HG03457 (cell line): ENCODE measurements around the gene KLK2.

Experiments used
- ATAC-seq: cut with Tn5 transposase; IDR thresholded peaks from one replicate; pipeline ENCODE4 v1.9.1; 2021; ENCODE audit warnings: moderate number of reproducible peaks; ENCODE audit not compliant: unreplicated experiment

KLK2 gene

DNA sequence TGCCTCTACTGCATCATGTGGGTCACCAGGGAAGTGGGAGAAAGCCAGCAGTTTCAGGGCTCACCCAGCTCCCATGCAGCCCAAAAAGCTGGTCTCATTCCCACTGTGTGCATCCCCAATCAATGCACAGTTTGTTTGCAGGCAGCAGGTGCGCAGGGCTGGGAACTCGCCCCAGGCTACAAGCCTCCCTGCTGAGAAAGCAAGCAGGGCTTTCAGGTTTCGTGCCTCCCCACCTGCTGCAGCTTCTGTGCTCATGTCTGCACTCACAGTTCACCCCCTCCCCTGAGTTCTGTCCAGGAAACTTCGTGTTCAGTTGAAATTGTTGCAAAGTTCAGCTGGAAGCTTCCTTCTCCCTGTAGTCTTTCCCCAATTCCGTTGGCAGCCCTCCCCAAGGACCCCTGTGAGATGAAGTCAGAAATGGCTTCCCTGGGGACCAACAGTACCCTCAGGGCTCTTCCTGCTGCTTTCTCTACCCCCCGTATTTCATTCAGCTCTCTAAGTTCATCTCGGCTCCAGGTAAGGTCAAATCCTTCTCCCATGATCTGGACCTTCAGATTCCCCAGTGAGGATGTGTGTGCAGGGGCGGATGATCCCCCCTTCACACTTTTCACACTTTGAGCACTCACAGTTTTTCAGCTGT, 28.8 kb upstream of the KLK2 start:
- no peak for ATAC-seq

DNA sequence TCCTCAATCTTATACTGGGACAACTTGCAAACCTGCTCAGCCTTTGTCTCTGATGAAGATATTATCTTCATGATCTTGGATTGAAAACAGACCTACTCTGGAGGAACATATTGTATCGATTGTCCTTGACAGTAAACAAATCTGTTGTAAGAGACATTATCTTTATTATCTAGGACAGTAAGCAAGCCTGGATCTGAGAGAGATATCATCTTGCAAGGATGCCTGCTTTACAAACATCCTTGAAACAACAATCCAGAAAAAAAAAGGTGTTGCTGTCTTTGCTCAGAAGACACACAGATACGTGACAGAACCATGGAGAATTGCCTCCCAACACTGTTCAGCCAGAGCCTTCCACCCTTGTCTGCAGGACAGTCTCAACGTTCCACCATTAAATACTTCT, 22.5 kb upstream of the KLK2 start:
- ATAC-seq = no peak

DNA sequence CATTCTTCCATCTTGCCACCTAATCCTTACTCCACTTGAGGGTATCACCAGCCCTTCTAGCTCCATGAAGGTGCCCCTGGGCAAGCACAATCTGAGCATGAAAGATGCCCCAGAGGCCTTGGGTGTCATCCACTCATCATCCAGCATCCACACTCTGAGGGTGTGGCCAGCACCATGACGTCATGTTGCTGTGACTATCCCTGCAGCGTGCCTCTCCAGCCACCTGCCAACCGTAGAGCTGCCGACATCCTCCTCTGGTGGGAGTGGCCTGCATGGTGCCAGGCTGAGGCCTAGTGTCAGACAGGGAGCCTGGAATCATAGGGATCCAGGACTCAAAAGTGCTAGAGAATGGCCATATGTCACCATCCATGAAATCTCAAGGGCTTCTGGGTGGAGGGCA, 21.6 kb upstream of the KLK2 start:
- ATAC-seq = no peak

DNA sequence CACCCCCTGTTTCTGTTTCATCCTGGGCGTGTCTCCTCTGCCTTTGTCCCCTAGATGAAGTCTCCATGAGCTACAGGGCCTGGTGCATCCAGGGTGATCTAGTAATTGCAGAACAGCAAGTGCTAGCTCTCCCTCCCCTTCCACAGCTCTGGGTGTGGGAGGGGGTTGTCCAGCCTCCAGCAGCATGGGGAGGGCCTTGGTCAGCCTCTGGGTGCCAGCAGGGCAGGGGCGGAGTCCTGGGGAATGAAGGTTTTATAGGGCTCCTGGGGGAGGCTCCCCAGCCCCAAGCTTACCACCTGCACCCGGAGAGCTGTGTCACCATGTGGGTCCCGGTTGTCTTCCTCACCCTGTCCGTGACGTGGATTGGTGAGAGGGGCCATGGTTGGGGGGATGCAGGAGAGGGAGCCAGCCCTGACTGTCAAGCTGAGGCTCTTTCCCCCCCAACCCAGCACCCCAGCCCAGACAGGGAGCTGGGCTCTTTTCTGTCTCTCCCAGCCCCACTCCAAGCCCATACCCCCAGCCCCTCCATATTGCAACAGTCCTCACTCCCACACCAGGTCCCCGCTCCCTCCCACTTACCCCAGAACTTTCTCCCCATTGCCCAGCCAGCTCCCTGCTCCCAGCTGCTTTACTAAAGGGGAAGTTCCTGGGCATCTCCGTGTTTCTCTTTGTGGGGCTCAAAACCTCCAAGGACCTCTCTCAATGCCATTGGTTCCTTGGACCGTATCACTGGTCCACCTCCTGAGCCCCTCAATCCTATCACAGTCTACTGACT, 18.4 kb upstream of the KLK2 start, which contains the start of gene KLK3:
Gene KLK3, plus strand, starts transcription at position 280 of the 775 bp plus-strand sequence. Its CDS starts 41 bp downstream, at position 321.
- ATAC-seq = no peak

DNA sequence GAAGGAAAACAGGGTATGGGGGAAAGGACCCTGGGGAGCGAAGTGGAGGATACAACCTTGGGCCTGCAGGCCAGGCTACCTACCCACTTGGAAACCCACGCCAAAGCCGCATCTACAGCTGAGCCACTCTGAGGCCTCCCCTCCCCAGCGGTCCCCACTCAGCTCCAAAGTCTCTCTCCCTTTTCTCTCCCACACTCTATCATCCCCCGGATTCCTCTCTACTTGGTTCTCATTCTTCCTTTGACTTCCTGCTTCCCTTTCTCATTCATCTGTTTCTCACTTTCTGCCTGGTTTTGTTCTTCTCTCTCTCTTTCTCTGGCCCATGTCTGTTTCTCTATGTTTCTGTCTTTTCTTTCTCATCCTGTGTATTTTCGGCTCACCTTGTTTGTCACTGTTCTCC, 15.9 kb upstream of the KLK2 start:
- ATAC-seq = no peak

DNA sequence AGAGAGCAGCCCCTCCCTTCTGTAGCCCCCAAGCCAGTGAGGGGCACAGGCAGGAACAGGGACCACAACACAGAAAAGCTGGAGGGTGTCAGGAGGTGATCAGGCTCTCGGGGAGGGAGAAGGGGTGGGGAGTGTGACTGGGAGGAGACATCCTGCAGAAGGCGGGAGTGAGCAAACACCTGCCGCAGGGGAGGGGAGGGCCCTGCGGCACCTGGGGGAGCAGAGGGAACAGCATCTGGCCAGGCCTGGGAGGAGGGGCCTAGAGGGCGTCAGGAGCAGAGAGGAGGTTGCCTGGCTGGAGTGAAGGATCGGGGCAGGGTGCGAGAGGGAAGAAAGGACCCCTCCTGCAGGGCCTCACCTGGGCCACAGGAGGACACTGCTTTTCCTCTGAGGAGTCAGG, 14.4 kb upstream of the KLK2 start:
- ATAC-seq = no peak

DNA sequence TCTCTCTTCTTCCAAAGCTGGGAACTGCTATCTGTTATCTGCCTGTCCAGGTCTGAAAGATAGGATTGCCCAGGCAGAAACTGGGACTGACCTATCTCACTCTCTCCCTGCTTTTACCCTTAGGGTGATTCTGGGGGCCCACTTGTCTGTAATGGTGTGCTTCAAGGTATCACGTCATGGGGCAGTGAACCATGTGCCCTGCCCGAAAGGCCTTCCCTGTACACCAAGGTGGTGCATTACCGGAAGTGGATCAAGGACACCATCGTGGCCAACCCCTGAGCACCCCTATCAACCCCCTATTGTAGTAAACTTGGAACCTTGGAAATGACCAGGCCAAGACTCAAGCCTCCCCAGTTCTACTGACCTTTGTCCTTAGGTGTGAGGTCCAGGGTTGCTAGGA, 13.4 kb upstream of the KLK2 start:
- ATAC-seq = no peak

DNA sequence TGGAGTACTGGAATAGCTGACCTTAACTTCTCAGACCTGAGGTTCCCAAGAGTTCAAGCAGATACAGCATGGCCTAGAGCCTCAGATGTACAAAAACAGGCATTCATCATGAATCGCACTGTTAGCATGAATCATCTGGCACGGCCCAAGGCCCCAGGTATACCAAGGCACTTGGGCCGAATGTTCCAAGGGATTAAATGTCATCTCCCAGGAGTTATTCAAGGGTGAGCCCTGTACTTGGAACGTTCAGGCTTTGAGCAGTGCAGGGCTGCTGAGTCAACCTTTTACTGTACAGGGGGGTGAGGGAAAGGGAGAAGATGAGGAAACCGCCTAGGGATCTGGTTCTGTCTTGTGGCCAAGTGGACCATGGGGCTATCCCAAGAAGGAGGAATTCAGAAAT, 12.2 kb upstream of the KLK2 start:
- ATAC-seq = no peak

DNA sequence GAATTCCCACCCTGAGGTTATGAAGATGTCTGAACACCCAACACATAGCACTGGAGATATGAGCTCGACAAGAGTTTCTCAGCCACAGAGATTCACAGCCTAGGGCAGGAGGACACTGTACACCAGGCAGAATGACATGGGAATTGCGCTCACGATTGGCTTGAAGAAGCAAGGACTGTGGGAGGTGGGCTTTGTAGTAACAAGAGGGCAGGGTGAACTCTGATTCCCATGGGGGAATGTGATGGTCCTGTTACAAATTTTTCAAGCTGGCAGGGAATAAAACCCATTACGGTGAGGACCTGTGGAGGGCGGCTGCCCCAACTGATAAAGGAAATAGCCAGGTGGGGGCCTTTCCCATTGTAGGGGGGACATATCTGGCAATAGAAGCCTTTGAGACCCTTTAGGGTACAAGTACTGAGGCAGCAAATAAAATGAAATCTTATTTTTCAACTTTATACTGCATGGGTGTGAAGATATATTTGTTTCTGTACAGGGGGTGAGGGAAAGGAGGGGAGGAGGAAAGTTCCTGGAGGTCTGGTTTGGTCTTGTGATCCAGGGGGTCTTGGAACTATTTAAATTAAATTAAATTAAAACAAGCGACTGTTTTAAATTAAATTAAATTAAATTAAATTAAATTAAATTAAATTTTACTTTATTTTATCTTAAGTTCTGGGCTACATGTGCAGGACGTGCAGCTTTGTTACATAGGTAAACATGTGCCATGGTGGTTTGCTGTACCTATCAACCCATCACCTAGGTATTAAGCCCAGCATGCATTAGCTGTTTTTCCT, 11.5 kb upstream of the KLK2 start:
- no peak for ATAC-seq

DNA sequence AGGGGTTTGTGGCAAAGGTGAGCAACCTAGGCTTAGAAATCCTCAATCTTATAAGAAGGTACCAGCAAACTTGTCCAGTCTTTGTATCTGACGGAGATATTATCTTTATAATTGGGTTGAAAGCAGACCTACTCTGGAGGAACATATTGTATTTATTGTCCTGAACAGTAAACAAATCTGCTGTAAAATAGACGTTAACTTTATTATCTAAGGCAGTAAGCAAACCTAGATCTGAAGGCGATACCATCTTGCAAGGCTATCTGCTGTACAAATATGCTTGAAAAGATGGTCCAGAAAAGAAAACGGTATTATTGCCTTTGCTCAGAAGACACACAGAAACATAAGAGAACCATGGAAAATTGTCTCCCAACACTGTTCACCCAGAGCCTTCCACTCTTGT, 3.8 kb upstream of the KLK2 start:
- no peak for ATAC-seq

DNA sequence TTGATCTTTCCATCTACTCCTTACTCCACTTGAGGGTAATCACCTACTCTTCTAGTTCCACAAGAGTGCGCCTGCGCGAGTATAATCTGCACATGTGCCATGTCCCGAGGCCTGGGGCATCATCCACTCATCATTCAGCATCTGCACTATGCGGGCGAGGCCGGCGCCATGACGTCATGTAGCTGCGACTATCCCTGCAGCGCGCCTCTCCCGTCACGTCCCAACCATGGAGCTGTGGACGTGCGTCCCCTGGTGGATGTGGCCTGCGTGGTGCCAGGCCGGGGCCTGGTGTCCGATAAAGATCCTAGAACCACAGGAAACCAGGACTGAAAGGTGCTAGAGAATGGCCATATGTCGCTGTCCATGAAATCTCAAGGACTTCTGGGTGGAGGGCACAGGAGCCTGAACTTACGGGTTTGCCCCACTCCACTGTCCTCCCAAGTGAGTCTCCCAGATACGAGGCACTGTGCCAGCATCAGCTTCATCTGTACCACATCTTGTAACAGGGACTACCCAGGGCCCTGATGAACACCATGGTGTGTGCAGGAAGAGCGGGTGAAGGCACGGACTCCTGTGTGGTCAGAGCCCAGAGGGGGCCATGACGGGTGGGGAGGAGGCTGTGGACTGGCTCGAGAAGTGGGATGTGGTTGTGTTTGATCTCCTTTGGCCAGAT, 2.7 kb upstream of the KLK2 start:
- no peak for ATAC-seq

DNA sequence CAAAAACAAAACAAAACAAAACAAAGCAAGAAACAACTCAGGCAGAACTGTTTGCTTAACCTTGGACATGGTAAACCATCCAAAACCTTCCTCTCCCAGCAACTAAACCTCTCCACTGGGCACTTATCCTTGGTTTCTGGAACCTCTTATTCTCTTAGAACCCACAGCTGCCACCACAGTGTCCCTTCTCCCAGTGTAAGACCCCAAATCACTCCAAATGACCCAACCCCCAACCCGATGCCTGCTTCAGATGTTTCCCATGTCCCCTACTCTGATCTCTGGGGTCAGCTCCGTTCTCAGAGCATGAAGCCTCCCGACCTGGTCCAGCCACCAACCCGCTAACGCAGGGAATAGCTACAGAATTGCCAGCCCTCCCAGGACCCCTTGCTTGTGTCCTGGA, 972 bp downstream of the KLK2 start:
- ATAC-seq = no peak

DNA sequence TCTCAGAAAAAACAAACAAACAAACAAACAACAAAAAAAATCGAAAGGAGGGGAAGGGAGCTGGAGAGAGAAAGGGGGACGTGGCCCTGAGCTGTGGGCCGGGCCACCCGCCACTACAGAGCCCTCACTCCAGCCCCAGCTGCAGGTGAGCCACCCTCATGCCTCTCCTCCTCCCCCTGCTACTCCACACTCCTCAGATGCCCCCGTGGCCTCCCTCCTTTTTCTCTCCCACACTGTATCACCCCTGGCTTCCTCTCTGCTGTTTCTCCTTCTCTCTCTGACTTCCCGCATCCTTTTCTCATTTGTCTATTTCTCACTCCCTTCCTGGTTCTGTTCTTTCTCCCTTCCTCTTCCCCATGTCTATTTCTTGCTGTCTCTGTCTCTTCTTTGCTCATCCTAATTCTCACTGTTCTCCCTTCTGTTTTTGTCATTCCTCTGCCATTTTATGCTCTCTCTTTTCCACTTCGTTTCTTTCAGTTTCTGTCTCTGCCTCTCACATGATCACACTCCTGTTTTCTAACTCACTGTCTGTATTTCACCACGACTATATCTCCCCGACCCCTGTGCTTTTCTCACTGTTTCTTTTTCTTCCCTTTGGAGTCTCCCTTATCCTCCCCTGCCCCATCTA, 2.7 kb downstream of the KLK2 start:
- no peak for ATAC-seq

DNA sequence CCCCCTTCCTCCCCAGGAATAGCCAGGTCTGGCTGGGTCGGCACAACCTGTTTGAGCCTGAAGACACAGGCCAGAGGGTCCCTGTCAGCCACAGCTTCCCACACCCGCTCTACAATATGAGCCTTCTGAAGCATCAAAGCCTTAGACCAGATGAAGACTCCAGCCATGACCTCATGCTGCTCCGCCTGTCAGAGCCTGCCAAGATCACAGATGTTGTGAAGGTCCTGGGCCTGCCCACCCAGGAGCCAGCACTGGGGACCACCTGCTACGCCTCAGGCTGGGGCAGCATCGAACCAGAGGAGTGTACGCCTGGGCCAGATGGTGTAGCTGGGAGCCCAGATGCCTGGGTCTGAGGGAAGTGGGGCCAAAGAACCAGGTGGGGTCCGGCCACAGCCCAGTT, 3.2 kb downstream of the KLK2 start:
- no peak for ATAC-seq

DNA sequence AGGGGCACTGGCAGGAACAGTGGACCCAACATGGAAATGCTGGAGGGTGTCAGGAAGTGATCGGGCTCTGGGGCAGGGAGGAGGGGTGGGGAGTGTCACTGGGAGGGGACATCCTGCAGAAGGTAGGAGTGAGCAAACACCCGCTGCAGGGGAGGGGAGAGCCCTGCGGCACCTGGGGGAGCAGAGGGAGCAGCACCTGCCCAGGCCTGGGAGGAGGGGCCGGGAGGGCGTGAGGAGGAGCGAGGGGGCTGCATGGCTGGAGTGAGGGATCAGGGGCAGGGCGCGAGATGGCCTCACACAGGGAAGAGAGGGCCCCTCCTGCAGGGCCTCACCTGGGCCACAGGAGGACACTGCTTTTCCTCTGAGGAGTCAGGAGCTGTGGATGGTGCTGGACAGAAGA, 4.1 kb downstream of the KLK2 start:
- no peak for ATAC-seq

DNA sequence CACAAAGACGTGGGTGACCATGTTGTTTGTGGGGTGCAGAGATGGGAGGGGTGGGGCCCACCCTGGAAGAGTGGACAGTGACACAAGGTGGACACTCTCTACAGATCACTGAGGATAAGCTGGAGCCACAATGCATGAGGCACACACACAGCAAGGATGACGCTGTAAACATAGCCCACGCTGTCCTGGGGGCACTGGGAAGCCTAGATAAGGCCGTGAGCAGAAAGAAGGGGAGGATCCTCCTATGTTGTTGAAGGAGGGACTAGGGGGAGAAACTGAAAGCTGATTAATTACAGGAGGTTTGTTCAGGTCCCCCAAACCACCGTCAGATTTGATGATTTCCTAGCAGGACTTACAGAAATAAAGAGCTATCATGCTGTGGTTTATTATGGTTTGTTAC, 5.6 kb downstream of the KLK2 start:
- no peak for ATAC-seq

DNA sequence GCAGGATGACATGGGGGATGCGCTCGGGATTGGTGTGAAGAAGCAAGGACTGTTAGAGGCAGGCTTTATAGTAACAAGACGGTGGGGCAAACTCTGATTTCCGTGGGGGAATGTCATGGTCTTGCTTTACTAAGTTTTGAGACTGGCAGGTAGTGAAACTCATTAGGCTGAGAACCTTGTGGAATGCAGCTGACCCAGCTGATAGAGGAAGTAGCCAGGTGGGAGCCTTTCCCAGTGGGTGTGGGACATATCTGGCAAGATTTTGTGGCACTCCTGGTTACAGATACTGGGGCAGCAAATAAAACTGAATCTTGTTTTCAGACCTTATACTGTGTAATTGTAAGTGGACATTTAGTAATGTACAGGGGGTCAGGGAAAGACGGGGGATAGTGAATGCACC, 7.0 kb downstream of the KLK2 start:
- no peak for ATAC-seq

DNA sequence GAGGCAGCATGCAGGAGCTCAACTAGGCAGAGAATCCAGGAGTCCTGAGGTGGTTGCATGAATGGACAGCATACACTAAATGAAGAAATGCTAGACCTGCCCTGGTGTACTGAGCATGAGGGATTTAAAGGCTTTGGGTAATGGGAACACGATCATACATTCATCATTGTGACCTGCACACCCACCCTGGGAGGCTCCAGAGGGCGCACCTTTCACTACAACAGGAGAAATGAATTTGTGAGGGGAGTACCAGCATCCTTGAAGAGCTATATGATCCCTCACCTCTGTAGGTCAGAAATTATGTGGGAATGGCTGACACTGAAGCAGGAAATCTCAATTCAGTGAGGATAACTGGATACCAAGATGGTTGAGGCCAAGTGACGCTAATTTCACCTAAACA, 8.9 kb downstream of the KLK2 start:
- ATAC-seq = no peak

DNA sequence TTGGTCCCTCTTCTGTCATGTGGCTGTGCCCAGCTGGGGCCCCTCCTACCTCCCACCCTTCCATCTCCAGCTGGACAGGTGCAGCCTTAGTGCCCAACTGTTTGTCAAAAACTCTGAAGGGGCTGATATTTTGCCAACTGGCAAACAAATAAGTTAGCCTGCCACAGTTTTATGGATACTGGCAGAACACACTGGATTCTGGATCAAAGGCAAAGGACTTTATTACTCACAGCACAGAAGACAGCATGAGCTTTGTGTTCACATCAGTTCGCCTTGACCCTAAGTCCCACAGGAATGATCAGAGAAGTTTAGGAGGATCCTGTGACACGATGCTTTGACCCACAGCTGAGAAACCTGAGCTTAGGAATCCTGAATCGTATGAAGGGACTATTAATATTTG, 16.4 kb downstream of the KLK2 start:
- ATAC-seq = no peak

DNA sequence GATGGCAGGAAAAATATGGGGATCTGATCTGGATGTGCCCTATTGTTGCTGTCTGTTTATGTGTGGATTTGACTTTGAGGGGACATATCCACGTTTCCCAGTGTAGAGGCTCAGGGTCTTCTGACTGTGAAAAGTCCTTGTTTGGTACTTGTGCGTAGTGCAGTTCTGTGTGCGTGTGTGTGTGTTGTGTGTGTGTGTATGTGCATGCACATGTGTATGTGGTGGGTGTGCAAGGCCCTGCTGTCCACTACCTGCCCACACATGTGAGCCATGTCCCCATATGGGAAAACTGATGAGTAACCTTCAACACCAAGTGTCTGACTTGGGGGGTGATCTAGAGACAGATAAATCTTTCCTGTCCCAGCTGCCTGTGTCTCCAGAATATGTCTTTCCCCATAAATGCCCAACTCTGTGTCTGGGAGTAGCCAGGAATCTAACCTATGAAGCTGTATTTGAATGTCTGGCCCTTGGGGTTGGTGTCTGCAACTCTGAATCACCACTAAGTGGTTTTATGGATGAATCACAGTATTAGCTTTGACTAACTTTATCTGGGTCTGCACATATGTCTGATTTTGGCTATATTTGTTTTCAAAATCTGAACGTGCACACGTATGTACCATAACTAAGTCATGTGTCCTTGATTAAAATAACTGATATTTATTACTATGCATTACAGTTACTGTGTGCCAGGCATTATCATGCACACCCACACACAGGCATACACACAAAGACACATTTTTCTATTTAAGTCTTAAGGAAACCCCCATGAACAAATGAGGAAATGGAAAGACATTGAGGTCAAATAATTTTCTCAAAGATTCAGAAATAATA, 17.4 kb downstream of the KLK2 start:
- no peak for ATAC-seq
